ENCODE data around the gene CACNB2.

GRCh38 chr10:18196806-18197550 is 56.8 kb downstream of the CACNB2 start:
- TF ChIP-seq CTCF (IDR thresholded peaks at IDR 0.05; ENCODE audit: low read depth, low read length) (no peak), EZH2phosphoT487 (IDR thresholded peaks at IDR 0.05; ENCODE audit: low read depth) (no peak)
